Right hindlimb (tissue), 1 donor: Measurements from ENCODE around the gene RNASET2.
"Not testable (repeated sequence)": the region's sequence is repeated elsewhere in the genome, so short reads cannot be mapped to it uniquely, and the experiment has no call there.

Experiments
- DNase-seq: peaks from one replicate; pipeline ENCODE4 v3.0.0-alpha.2; 2018

RNASET2 gene

DNA sequence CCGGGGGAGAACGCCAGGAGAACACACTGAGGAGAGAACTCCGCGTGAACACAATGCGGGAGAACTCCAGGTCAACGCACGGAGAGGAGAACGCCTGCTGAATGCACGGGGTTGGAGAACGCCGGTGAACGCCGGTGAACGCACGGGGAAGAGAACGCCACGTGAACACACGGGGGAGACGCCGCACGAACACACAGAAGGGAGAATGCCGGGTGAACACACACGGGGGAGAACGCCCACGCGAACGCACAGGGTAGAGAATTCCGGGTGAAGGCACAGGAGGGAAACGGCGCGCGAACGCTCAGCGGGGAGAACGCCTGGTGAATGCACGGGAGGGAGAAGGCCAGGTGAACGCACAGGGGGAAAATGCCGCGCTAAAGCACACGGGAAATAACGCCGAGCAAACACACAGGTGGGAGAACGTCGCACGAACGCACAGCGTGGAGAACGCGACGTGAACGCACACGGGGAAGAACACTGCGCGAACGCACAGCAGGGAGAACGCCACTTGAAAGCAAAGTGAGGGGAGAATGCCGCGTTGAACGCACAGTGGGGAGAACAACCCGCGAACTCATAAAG lies 56.1 kb downstream of the RNASET2 start:
- DNase-seq, result no peak

DNA sequence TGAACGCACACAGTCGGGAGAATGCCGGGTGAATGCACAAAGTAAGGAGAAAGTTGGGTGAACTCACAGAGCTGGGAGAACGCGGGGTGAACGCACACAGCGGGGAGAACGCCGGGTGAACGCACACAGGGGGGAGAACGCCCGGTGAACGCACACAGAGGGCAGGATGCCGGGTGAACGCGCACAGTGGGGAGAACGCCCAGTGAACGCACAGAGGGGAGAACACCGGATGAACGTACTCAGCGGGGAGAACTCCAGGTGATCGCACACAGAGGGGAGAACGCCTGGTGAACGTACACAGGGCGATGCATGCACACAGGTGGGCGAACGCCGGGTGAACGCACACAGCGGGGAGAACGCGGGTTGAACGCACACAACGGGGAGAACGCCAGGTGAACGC lies 57.4 kb downstream of the RNASET2 start:
- DNase-seq, result no peak

DNA sequence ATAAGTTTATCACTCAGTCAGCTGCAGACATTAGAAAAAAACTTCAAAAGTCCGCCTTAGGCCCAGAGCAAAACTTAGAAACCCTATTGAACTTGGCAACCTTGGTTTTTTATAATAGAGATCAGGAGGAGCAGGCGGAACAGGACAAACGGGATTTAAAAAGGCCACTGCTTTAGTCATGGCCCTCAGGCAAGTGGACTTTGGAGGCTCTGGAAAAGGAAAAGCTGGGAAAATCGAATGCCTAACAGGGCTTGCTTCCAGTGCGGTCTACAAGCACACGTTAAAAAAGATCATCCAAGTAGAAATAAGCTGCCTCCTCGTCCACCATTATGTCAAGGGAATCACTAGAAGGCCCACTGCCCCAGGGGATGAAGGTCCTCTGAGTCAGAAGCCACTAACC lies 61.7 kb downstream of the RNASET2 start:
- not testable (repeated sequence) for DNase-seq

DNA sequence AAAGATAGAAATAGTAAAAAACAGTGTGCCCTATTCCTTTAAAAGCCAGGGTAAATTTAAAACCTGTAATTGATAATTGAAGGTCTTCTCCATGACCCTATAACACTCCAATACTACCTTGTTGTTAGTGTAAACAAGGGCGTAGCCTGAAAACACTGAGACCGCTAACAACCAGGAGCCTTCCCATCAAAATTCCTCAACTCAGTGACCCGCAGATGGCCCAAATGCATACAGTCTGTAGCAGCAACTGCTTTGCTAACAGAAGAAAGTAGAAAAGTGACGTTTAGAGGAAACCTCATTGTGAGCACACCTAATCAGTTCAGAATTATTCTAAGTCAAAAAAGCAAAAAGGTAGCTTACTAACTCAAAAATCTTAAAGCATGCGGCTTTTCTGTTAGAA lies 63.9 kb downstream of the RNASET2 start:
- DNase-seq, result not testable (repeated sequence)

DNA sequence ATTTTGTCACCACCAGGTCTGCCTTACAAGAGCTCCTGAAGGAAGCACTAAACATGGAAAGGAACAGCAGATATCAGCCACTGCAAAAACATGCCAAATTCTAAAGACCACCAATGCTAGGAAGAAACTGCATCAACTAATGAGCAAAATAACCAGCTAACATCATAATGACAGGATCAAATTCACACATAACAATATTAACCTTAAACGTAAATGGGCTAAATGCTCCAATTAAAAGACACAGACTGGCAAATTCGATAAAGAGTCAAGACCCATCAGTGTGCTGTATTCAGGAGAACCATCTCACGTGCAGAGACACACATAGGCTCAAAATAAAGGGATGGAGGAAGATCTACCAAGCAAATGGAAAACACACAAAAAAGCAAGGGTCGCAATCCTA lies 69.6 kb downstream of the RNASET2 start:
- DNase-seq, result not testable (repeated sequence)

DNA sequence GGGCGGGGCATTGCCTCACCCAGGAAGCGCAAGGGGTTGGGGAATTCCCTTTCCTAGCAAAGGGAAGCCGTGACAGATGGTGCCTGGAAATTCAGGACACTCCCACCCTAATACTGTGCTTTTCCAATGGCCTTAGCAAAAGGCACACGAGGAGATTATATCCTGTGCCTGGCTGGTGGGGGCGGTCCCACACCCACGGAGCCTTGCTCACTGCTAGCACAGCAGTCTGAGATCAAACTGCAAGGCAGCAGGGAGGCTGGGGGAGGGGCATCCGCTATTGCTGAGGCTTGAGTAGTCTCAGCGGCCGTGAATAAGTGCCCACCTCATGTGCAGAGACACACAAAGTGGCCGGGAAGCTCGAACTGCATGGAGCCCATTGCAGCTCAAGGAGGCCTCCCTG lies 71.4 kb downstream of the RNASET2 start:
- not testable (repeated sequence) for DNase-seq

DNA sequence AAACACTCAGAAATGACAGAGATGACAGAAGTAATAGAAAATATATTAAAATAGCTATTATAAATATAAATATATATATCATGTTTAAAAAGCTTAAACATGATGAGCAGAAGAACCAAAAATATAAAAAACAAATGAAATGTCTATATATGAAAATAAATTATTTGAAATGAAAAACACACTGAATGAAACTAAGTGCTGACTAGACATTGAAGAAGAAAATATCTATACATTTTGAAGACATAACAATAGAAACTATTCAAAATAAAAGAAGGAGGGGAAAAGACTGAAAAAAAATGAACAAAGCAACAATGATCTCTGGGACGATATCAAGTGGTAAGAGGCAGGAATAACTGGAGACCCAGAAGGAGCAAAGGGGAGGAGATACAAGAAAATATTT lies 76.8 kb downstream of the RNASET2 start:
- DNase-seq, result no peak
